ENCODE data around the gene MLF2.

DNA sequence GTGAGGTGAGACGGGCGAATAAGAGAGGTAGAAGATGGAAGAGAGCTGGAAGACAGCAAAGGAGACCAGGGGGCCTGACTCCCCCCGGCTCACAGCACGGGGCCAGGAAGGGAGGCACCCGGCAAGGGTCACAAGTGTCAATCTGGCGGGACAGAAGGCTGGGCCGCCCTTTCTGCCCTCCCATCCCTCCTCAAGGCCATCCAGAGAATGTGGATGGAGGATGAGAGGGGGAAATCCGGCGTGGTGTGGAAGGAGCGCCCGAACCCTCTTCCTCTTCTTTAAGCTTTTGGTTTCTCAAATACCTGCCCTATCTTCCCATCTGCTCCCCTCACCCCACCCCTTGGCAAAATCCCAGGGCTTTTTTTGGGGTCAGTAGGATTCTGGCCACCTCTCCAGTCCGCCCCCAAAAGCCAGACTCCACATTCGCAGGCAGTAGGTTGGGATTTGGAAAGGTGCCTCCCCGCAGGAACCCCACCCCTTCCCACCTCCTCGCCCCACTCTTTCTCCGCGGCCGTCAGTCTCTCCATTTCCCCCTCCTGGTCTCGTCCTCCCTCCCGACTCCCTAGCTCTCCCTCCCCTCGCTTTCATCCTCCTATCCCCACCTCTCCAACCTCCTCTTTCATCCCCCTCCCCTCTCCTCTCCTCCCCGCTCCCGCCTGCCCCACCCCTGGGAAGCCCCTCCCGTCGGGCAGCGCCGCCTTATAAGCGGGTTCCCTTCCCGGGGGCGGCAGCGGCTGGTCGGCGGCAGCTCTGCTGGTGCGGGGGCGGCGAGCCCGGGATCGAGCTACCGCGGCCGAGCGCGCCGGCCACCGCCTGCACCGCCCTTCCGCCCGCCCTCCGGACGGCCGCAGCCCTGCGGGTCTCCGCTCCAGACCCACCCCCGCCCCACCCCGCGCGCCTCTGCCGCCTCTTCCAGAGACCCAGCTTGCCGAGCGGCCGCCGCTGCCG is 13.0 kb upstream of the MLF2 start, which contains the start of gene PTMS:
- TF ChIP-seq, protein P1, sequence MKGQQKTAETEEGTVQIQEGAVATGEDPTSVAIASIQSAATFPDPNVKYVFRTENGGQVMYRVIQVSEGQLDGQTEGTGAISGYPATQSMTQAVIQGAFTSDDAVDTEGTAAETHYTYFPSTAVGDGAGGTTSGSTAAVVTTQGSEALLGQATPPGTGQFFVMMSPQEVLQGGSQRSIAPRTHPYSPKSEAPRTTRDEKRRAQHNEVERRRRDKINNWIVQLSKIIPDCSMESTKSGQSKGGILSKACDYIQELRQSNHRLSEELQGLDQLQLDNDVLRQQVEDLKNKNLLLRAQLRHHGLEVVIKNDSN (IDR thresholded peaks at IDR 0.05; ENCODE audit: borderline replicate concordance, extremely low read length, insufficient read depth, low read depth, low read length): no peak
- TF ChIP-seq, protein P2, sequence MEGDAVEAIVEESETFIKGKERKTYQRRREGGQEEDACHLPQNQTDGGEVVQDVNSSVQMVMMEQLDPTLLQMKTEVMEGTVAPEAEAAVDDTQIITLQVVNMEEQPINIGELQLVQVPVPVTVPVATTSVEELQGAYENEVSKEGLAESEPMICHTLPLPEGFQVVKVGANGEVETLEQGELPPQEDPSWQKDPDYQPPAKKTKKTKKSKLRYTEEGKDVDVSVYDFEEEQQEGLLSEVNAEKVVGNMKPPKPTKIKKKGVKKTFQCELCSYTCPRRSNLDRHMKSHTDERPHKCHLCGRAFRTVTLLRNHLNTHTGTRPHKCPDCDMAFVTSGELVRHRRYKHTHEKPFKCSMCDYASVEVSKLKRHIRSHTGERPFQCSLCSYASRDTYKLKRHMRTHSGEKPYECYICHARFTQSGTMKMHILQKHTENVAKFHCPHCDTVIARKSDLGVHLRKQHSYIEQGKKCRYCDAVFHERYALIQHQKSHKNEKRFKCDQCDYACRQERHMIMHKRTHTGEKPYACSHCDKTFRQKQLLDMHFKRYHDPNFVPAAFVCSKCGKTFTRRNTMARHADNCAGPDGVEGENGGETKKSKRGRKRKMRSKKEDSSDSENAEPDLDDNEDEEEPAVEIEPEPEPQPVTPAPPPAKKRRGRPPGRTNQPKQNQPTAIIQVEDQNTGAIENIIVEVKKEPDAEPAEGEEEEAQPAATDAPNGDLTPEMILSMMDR (IDR thresholded peaks at IDR 0.05 in 2 of 3, conservative IDR thresholded peaks at IDR 0.05 in 1 of 3; ENCODE audit: control insufficient read depth in 2 of 3, extremely low read depth in 1 of 3, insufficient read depth in 1 of 3, low read depth in 3 of 3, low read length in 3 of 3): no peak
- TF ChIP-seq CBFB (IDR thresholded peaks at IDR 0.05; ENCODE audit: low read depth): no peak
- TF ChIP-seq, protein P3, sequence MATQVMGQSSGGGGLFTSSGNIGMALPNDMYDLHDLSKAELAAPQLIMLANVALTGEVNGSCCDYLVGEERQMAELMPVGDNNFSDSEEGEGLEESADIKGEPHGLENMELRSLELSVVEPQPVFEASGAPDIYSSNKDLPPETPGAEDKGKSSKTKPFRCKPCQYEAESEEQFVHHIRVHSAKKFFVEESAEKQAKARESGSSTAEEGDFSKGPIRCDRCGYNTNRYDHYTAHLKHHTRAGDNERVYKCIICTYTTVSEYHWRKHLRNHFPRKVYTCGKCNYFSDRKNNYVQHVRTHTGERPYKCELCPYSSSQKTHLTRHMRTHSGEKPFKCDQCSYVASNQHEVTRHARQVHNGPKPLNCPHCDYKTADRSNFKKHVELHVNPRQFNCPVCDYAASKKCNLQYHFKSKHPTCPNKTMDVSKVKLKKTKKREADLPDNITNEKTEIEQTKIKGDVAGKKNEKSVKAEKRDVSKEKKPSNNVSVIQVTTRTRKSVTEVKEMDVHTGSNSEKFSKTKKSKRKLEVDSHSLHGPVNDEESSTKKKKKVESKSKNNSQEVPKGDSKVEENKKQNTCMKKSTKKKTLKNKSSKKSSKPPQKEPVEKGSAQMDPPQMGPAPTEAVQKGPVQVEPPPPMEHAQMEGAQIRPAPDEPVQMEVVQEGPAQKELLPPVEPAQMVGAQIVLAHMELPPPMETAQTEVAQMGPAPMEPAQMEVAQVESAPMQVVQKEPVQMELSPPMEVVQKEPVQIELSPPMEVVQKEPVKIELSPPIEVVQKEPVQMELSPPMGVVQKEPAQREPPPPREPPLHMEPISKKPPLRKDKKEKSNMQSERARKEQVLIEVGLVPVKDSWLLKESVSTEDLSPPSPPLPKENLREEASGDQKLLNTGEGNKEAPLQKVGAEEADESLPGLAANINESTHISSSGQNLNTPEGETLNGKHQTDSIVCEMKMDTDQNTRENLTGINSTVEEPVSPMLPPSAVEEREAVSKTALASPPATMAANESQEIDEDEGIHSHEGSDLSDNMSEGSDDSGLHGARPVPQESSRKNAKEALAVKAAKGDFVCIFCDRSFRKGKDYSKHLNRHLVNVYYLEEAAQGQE (IDR thresholded peaks at IDR 0.05; ENCODE audit: low read depth, low read length): no peak
- no peak for TF ChIP-seq SP1 (IDR thresholded peaks at IDR 0.05; ENCODE audit: low read depth, low read length)
- no peak for TF ChIP-seq RELA (IDR thresholded peaks at IDR 0.05; ENCODE audit: borderline replicate concordance, partially characterized antibody)
- TF ChIP-seq EP300 (IDR thresholded peaks at IDR 0.05; ENCODE audit: borderline replicate concordance in 1 of 2, control insufficient read depth in 1 of 2, low read depth in 2 of 2, low read length in 2 of 2): no peak
- TF ChIP-seq SUZ12 (IDR thresholded peaks at IDR 0.05; ENCODE audit: unreplicated experiment): no peak

All from GM12878 (cell line).